HEK293 (cell line): ENCODE measurements around the gene EDA2R.

Experiments
- CTCF ChIA-PET: fragments of 350-600 bp; formaldehyde crosslinking; extraction: SDS; loops from one replicate; lab custom pipeline; 2021; ENCODE audit warnings: antibody characterized with exemption; lab: Yijun Ruan, JAX
- POLR2A ChIA-PET: fragments of 300-600 bp; formaldehyde crosslinking; extraction: SDS; loops from one replicate; lab custom pipeline; 2020; ENCODE audit warnings: antibody characterized with exemption, inconsistent platforms; lab: Yijun Ruan, JAX
- H3K27ac ChIP-seq: fragments of 200-500 bp; sonication (Bioruptor generic); 2 replicates; pipeline ENCODE4 v1.5.1; 2014; ENCODE audit warnings: low read depth, low read length, control low read depth, inconsistent platforms; ENCODE audit errors: extremely low read depth
- H3K36me3 ChIP-seq, 2 experiments: fragments of 200-500 bp in 1 of 2; sonication (Bioruptor generic) in 1 of 2; 1 replicate in 1 of 2; 2 replicates in 1 of 2; pipeline ENCODE4 v1.5.1; 2014 to 2017; ENCODE audit warnings: inconsistent platforms in 2 of 2, low read length in 2 of 2; ENCODE audit not compliant: control insufficient read depth in 2 of 2, insufficient read depth in 1 of 2
- H3K4me1 ChIP-seq: fragments of 200-500 bp; sonication (Bioruptor generic); 2 replicates; pipeline ENCODE4 v1.5.1; 2014; ENCODE audit warnings: mild to moderate bottlenecking, low read length, inconsistent platforms; ENCODE audit not compliant: control insufficient read depth, insufficient read depth
- H3K4me3 ChIP-seq: 2 replicates; pipeline ENCODE4 v1.5.1; 2011; ENCODE audit warnings: low read depth, mild to moderate bottlenecking, control low read depth, low read length, moderate library complexity
- H3K9me3 ChIP-seq: fragments of 200-500 bp; sonication (Bioruptor generic); 2 replicates; pipeline ENCODE4 v1.5.1; 2014; ENCODE audit warnings: low read depth, low read length, inconsistent platforms; ENCODE audit not compliant: control insufficient read depth, insufficient read depth
- GLI4 ChIP-seq: fragments of 450-650 bp; formaldehyde crosslinking; IDR thresholded peaks from 2 replicates; pipeline ENCODE4 v1.5.1; 2016; ENCODE audit warnings: missing biosample characterization, missing genetic modification characterization
- KLF1 ChIP-seq: fragments of 450-650 bp; formaldehyde crosslinking; IDR thresholded peaks from 2 replicates; pipeline ENCODE4 v1.5.1; 2016; ENCODE audit warnings: missing biosample characterization, missing genetic modification characterization
- KLF9 ChIP-seq: fragments of 450-650 bp; formaldehyde crosslinking; IDR thresholded peaks from 2 replicates; pipeline ENCODE4 v1.5.1; 2016; ENCODE audit warnings: missing biosample characterization, missing genetic modification characterization, low read depth
- PRDM1 ChIP-seq: fragments of 450-650 bp; formaldehyde crosslinking; IDR thresholded peaks from 2 replicates; pipeline ENCODE4; 2016; ENCODE audit warnings: missing biosample characterization, missing genetic modification characterization
- SP3 ChIP-seq: fragments of 450-650 bp; formaldehyde crosslinking; IDR thresholded peaks from 2 replicates; pipeline ENCODE4 v1.5.1; 2016; ENCODE audit warnings: missing biosample characterization, missing genetic modification characterization
- YY1 ChIP-seq: fragments of 450-650 bp; formaldehyde crosslinking; IDR thresholded peaks from 2 replicates; pipeline ENCODE4 v1.5.1; 2018; ENCODE audit warnings: missing biosample characterization, missing genetic modification characterization
- ZNF10 ChIP-seq: fragments of 450-650 bp; formaldehyde crosslinking; IDR thresholded peaks from 2 replicates; pipeline ENCODE4 v1.5.1; 2017; ENCODE audit warnings: missing biosample characterization, missing genetic modification characterization
- ZNF2 ChIP-seq: fragments of 450-650 bp; formaldehyde crosslinking; IDR thresholded peaks from 2 replicates; pipeline ENCODE4 v1.5.1; 2016; ENCODE audit warnings: missing biosample characterization, missing genetic modification characterization
- ZNF214 ChIP-seq: fragments of 450-650 bp; formaldehyde crosslinking; IDR thresholded peaks from 2 replicates; pipeline ENCODE4 v1.5.1; 2017; ENCODE audit warnings: missing biosample characterization, mild to moderate bottlenecking, missing genetic modification characterization, borderline replicate concordance
- ZNF292 ChIP-seq: fragments of 450-650 bp; formaldehyde crosslinking; IDR thresholded peaks from 2 replicates; pipeline ENCODE4 v1.5.1; 2016; ENCODE audit warnings: low read depth, missing biosample characterization, missing genetic modification characterization, borderline replicate concordance
- ZNF354C ChIP-seq: fragments of 450-650 bp; formaldehyde crosslinking; IDR thresholded peaks from 2 replicates; pipeline ENCODE4 v1.5.1; 2016; ENCODE audit warnings: missing biosample characterization, missing genetic modification characterization, low read depth, borderline replicate concordance
- ZNF48 ChIP-seq: fragments of 450-650 bp; formaldehyde crosslinking; IDR thresholded peaks from 2 replicates; pipeline ENCODE4 v1.5.1; 2016; ENCODE audit warnings: missing biosample characterization, missing genetic modification characterization
- ZNF513 ChIP-seq: fragments of 450-650 bp; IDR thresholded peaks from 2 replicates; pipeline ENCODE4 v1.5.1; 2018; ENCODE audit warnings: missing biosample characterization, missing genetic modification characterization
- ZNF529 ChIP-seq: fragments of 450-650 bp; formaldehyde crosslinking; IDR thresholded peaks from 2 replicates; pipeline ENCODE4 v1.5.1; 2017; ENCODE audit warnings: missing genetic modification characterization, missing biosample characterization; ENCODE audit not compliant: insufficient replicate concordance
- ZNF585B ChIP-seq: fragments of 450-650 bp; formaldehyde crosslinking; IDR thresholded peaks from 2 replicates; pipeline ENCODE4 v1.5.1; 2016; ENCODE audit warnings: missing biosample characterization, missing genetic modification characterization
- ZNF692 ChIP-seq: fragments of 450-650 bp; formaldehyde crosslinking; IDR thresholded peaks from 2 replicates; pipeline ENCODE4 v1.5.1; 2016; ENCODE audit warnings: missing biosample characterization, missing genetic modification characterization
- ZNF701 ChIP-seq: fragments of 450-650 bp; formaldehyde crosslinking; IDR thresholded peaks from 2 replicates; pipeline ENCODE4 v1.5.1; 2016; ENCODE audit warnings: missing biosample characterization, missing genetic modification characterization
- ZNF747 ChIP-seq: fragments of 450-650 bp; formaldehyde crosslinking; IDR thresholded peaks from 2 replicates; pipeline ENCODE4 v1.5.1; 2016; ENCODE audit warnings: missing biosample characterization, missing genetic modification characterization
- ZNF843 ChIP-seq: fragments of 450-650 bp; formaldehyde crosslinking; IDR thresholded peaks from 2 replicates; pipeline ENCODE4 v1.5.1; 2016; ENCODE audit warnings: missing biosample characterization, missing genetic modification characterization
- ZSCAN30 ChIP-seq: fragments of 450-650 bp; IDR thresholded peaks from 2 replicates; pipeline ENCODE4 v1.5.1; 2018; ENCODE audit warnings: missing biosample characterization, mild to moderate bottlenecking, missing genetic modification characterization, moderate library complexity
- ZXDB ChIP-seq: fragments of 450-650 bp; formaldehyde crosslinking; IDR thresholded peaks from 2 replicates; pipeline ENCODE4 v1.5.1; 2016; ENCODE audit warnings: missing biosample characterization, missing genetic modification characterization
- TF ChIP-seq, protein P1 (sequence below): fragments of 450-650 bp; formaldehyde crosslinking; IDR thresholded peaks from 2 replicates; pipeline ENCODE4 v1.5.1; 2016; ENCODE audit warnings: missing biosample characterization, missing genetic modification characterization
- TF ChIP-seq, protein P2 (sequence below): fragments of 450-650 bp; formaldehyde crosslinking; IDR thresholded peaks from 2 replicates; pipeline ENCODE4 v1.5.1; 2016; ENCODE audit warnings: missing biosample characterization, missing genetic modification characterization
- TF ChIP-seq, protein P3 (sequence below): fragments of 450-650 bp; formaldehyde crosslinking; conservative IDR thresholded peaks from 2 replicates; pipeline ENCODE4 v1.5.1; 2016; ENCODE audit warnings: low read depth, missing biosample characterization, missing genetic modification characterization

EDA2R gene

DNA sequence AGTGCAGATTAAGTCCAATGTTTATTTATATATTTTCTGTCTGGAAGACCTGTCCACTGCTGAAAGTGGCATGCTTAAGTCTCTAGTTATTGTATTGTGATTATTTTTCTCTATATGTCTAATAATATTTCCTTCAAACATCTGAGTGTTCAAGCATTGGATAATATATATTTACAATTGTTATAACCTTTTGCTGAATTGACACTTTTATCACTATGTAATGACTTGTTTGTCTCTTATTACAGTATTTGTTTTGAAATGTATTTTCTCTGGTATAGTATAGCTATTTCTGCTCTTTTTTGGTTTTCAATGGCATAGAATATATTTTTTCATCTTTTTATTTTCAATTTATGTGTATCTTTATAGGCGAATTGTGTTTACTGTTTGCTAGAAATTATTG, 59.7 kb downstream of the EDA2R start:
- H3K4me1 ChIP-seq = no peaks in the 10 kb centered on the region
- H3K4me3 ChIP-seq = no peak overlapping the region
- POLR2A ChIA-PET = no interaction called here
- H3K27ac ChIP-seq = no peak overlapping the region
- peaks cover 3% of the 10 kb centered on the region for H3K9me3 ChIP-seq
- H3K36me3 ChIP-seq = no peaks in the 10 kb centered on the region
- TF ChIP-seq KLF9 (tag by site-specific recombination) = no peak
- TF ChIP-seq, protein P1, sequence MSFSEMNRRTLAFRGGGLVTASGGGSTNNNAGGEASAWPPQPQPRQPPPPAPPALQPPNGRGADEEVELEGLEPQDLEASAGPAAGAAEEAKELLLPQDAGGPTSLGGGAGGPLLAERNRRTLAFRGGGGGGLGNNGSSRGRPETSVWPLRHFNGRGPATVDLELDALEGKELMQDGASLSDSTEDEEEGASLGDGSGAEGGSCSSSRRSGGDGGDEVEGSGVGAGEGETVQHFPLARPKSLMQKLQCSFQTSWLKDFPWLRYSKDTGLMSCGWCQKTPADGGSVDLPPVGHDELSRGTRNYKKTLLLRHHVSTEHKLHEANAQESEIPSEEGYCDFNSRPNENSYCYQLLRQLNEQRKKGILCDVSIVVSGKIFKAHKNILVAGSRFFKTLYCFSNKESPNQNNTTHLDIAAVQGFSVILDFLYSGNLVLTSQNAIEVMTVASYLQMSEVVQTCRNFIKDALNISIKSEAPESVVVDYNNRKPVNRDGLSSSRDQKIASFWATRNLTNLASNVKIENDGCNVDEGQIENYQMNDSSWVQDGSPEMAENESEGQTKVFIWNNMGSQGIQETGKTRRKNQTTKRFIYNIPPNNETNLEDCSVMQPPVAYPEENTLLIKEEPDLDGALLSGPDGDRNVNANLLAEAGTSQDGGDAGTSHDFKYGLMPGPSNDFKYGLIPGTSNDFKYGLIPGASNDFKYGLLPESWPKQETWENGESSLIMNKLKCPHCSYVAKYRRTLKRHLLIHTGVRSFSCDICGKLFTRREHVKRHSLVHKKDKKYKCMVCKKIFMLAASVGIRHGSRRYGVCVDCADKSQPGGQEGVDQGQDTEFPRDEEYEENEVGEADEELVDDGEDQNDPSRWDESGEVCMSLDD (tag by site-specific recombination) = no peak
- no peak for TF ChIP-seq ZNF529 (tag by site-specific recombination)
- no peak for TF ChIP-seq ZNF2 (tag by site-specific recombination)
- TF ChIP-seq KLF1 (tag by site-specific recombination) = no peak
- no peak for TF ChIP-seq GLI4 (tag by site-specific recombination)
- TF ChIP-seq YY1 (tag by site-specific recombination) = no peak
- no peak for TF ChIP-seq SP3 (tag by site-specific recombination)
- no peak for TF ChIP-seq ZXDB (tag by site-specific recombination)
- TF ChIP-seq, protein P2, sequence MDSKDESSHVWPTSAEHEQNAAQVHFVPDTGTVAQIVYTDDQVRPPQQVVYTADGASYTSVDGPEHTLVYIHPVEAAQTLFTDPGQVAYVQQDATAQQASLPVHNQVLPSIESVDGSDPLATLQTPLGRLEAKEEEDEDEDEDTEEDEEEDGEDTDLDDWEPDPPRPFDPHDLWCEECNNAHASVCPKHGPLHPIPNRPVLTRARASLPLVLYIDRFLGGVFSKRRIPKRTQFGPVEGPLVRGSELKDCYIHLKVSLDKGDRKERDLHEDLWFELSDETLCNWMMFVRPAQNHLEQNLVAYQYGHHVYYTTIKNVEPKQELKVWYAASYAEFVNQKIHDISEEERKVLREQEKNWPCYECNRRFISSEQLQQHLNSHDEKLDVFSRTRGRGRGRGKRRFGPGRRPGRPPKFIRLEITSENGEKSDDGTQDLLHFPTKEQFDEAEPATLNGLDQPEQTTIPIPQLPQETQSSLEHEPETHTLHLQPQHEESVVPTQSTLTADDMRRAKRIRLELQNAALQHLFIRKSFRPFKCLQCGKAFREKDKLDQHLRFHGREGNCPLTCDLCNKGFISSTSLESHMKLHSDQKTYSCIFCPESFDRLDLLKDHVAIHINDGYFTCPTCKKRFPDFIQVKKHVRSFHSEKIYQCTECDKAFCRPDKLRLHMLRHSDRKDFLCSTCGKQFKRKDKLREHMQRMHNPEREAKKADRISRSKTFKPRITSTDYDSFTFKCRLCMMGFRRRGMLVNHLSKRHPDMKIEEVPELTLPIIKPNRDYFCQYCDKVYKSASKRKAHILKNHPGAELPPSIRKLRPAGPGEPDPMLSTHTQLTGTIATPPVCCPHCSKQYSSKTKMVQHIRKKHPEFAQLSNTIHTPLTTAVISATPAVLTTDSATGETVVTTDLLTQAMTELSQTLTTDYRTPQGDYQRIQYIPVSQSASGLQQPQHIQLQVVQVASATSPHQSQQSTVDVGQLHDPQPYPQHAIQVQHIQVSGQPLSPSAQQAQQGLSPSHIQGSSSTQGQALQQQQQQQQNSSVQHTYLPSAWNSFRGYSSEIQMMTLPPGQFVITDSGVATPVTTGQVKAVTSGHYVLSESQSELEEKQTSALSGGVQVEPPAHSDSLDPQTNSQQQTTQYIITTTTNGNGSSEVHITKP (tag by site-specific recombination) = no peak
- TF ChIP-seq ZNF692 (tag by site-specific recombination) = no peak
- no peak for TF ChIP-seq ZNF292
- TF ChIP-seq ZNF747 (tag by site-specific recombination) = no peak
- TF ChIP-seq ZNF48 (tag by site-specific recombination) = no peak
- TF ChIP-seq ZNF10 (tag by site-specific recombination) = no peak
- TF ChIP-seq, all 188 proteins: peak for 0
- CTCF ChIA-PET = interaction anchor here (0.7 kb wide), 1 partner anchor 75 kb away, joined by 3 read pairs; no protein-coding TSS in a partner anchor

GRCh38 chrX:66553973-66554372, 84.9 kb downstream of the EDA2R start:
- CTCF ChIA-PET = no interaction called here
- POLR2A ChIA-PET = no interaction called here
- H3K4me1 ChIP-seq = no peaks in the 10 kb centered on the region
- no peaks in the 10 kb centered on the region for H3K9me3 ChIP-seq
- no peaks in the 10 kb centered on the region for H3K36me3 ChIP-seq
- no peak overlapping the region for H3K4me3 ChIP-seq
- H3K27ac ChIP-seq = no peak overlapping the region
- TF ChIP-seq ZNF843 (no peak), ZNF701 (tag by site-specific recombination) (no peak), ZNF354C (tag by site-specific recombination) (no peak), ZNF513 (tag by site-specific recombination) (no peak), ZNF214 (tag by site-specific recombination) (no peak), ZNF585B (no peak), ZNF747 (tag by site-specific recombination) (no peak), PRDM1 (tag by site-specific recombination) (no peak), ZSCAN30 (tag by site-specific recombination) (no peak)
- TF ChIP-seq, protein P3, sequence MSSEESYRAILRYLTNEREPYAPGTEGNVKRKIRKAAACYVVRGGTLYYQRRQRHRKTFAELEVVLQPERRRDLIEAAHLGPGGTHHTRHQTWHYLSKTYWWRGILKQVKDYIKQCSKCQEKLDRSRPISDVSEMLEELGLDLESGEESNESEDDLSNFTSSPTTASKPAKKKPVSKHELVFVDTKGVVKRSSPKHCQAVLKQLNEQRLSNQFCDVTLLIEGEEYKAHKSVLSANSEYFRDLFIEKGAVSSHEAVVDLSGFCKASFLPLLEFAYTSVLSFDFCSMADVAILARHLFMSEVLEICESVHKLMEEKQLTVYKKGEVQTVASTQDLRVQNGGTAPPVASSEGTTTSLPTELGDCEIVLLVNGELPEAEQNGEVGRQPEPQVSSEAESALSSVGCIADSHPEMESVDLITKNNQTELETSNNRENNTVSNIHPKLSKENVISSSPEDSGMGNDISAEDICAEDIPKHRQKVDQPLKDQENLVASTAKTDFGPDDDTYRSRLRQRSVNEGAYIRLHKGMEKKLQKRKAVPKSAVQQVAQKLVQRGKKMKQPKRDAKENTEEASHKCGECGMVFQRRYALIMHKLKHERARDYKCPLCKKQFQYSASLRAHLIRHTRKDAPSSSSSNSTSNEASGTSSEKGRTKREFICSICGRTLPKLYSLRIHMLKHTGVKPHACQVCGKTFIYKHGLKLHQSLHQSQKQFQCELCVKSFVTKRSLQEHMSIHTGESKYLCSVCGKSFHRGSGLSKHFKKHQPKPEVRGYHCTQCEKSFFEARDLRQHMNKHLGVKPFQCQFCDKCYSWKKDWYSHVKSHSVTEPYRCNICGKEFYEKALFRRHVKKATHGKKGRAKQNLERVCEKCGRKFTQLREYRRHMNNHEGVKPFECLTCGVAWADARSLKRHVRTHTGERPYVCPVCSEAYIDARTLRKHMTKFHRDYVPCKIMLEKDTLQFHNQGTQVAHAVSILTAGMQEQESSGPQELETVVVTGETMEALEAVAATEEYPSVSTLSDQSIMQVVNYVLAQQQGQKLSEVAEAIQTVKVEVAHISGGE (tag by site-specific recombination) = no peak
